PC-9 (cell line): ENCODE data around the gene CALY.

Source experiments
- EZH2 ChIP-seq: fragments of 200-600 bp; sonication (generic); IDR thresholded peaks from 2 replicates; pipeline ENCODE4 v1.8.0; 2017; ENCODE audit warnings: antibody characterized with exemption, low read depth
- TF ChIP-seq, protein P1 (sequence below): fragments of 200-600 bp; sonication (generic); conservative IDR thresholded peaks from 2 replicates; pipeline ENCODE4 v1.6.1; 2017; ENCODE audit warnings: mixed run types, antibody characterized with exemption, mild to moderate bottlenecking, moderate library complexity

DNA sequence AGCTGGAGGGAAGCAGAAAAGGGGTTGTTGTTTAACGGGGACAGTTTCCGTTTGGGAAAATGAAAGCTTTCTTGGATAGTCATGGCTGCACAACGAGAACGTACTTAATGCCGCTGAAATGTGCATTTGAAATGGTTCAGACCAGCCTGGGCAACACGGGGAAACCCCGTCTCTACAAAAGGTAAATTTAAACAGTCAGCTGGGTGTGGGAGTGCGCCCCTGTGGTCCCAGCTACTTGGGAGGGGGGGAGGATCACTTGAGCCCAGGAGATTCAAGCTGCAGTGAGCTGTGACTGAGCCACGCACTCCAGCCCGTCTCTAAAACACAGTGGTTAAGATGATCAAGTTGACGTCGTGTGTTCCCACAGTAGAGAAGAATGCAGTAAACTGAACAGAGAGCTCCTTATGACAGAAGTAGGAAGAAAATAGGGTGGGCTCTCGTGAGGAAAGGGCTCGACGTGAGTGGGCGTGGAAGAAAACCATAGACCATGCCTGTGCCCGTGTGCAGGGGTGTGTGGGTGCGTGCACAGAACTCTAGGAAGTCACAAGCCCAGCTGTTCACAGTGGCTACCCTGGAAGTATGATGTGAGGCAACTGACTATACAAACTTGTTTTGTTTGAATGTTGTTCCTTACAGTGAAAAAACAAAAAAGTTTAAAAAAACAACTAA lies 25.2 kb upstream of the CALY start:
- TF ChIP-seq, protein P1, sequence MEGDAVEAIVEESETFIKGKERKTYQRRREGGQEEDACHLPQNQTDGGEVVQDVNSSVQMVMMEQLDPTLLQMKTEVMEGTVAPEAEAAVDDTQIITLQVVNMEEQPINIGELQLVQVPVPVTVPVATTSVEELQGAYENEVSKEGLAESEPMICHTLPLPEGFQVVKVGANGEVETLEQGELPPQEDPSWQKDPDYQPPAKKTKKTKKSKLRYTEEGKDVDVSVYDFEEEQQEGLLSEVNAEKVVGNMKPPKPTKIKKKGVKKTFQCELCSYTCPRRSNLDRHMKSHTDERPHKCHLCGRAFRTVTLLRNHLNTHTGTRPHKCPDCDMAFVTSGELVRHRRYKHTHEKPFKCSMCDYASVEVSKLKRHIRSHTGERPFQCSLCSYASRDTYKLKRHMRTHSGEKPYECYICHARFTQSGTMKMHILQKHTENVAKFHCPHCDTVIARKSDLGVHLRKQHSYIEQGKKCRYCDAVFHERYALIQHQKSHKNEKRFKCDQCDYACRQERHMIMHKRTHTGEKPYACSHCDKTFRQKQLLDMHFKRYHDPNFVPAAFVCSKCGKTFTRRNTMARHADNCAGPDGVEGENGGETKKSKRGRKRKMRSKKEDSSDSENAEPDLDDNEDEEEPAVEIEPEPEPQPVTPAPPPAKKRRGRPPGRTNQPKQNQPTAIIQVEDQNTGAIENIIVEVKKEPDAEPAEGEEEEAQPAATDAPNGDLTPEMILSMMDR = no peak
- no peak for TF ChIP-seq EZH2
